GM12878 (cell line): ENCODE measurements around the gene SELENBP1. TPM values are rescaled to one million over a fixed set of nuclear protein-coding genes. Genes with fewer than 3 reads are reported as not detected.

Experiments
- ATAC-seq: fragments of 200-7000 bp; cut with Tn5 transposase; 3 replicates; pipeline ENCODE4 v1.9.1; 2020; ENCODE audit warnings: mild to moderate bottlenecking, moderate library complexity
- BruUV-seq: library from RNA; stranded (reverse); fragments of 400-500 nt; replicated peaks from 2 replicates; lab custom pipeline; 2021; lab: Mats Ljungman, UMichigan
- CTCF ChIA-PET: fragments of 300-600 bp; sonication (Branson Sonifier 250); formaldehyde crosslinking; extraction: SDS; loops from one replicate; lab custom pipeline; 2021; ENCODE audit warnings: inconsistent platforms; lab: Yijun Ruan, JAX
- POLR2A ChIA-PET: fragments of 350-600 bp; formaldehyde crosslinking; extraction: SDS; loops from one replicate; lab custom pipeline; 2021; ENCODE audit warnings: inconsistent platforms; lab: Charles Lee
- RAD21 ChIA-PET: fragments of 300-600 bp; sonication (Branson Sonifier 250); formaldehyde crosslinking; loops from one replicate; lab custom pipeline; 2023; ENCODE audit warnings: antibody characterized with exemption; ENCODE audit not compliant: unreplicated experiment; lab: Charles Lee
- SMC1A ChIA-PET: fragments of 300-600 bp; sonication (Branson Sonifier 250); formaldehyde crosslinking; loops from one replicate; lab custom pipeline; 2023; ENCODE audit not compliant: unreplicated experiment, uncharacterized antibody; lab: Charles Lee
- DNase-seq: peaks from one replicate; pipeline ENCODE4 v3.0.0-alpha.2; 2011; ENCODE audit warnings: low read depth, low spot score
- FAIRE-seq: peaks from 3 replicates; lab custom pipeline; 2011; peaks lifted over from hg19 to GRCh38; lab: Jason Lieb, UNC
- H2AFZ ChIP-seq: 2 replicates; pipeline ENCODE4 v1.6.0; 2011; ENCODE audit warnings: low read depth, low read length, control low read depth; ENCODE audit not compliant: control insufficient read depth
- H3K27ac ChIP-seq: 2 replicates; pipeline ENCODE4 v1.5.1; 2011; ENCODE audit warnings: control low read depth; ENCODE audit not compliant: control insufficient read depth, insufficient read depth
- H3K27me3 ChIP-seq, 2 experiments: replicated peaks in 1 of 2; 2 replicates each; pipeline versions ENCODE4 v1.6.0 to v1.6.1; 2011; ENCODE audit warnings: low read length in 1 of 2; ENCODE audit not compliant: control insufficient read depth in 2 of 2, insufficient read depth in 2 of 2
- H3K36me3 ChIP-seq, 2 experiments: 2 replicates each; pipeline ENCODE4 v1.5.1; 2011; ENCODE audit warnings: low read length in 1 of 2; ENCODE audit not compliant: control insufficient read depth in 2 of 2, insufficient read depth in 2 of 2
- H3K4me1 ChIP-seq: 2 replicates; pipeline ENCODE4 v1.6.1; 2011; ENCODE audit warnings: mild to moderate bottlenecking, low read length, moderate library complexity, mixed read lengths; ENCODE audit not compliant: control insufficient read depth, insufficient read depth
- H3K4me2 ChIP-seq: 2 replicates; pipeline ENCODE4 v1.6.0; 2011; ENCODE audit warnings: control low read depth; ENCODE audit not compliant: control insufficient read depth, insufficient read depth
- H3K4me3 ChIP-seq: fragments of 200-600 bp; sonication (generic); 2 replicates; pipeline ENCODE4 v1.5.1; 2016
- H3K79me2 ChIP-seq: 2 replicates; pipeline ENCODE4 v1.6.0; 2011; ENCODE audit warnings: low read length; ENCODE audit not compliant: control insufficient read depth, insufficient read depth
- H3K9ac ChIP-seq: 2 replicates; pipeline ENCODE4 v1.8.0; 2011; ENCODE audit warnings: low read length, control low read depth, mixed read lengths; ENCODE audit not compliant: control insufficient read depth, insufficient read depth
- H3K9me3 ChIP-seq: replicated peaks from 3 replicates; pipeline ENCODE4 v1.5.1; 2011; ENCODE audit warnings: mild to moderate bottlenecking, low read length; ENCODE audit not compliant: control insufficient read depth, insufficient read depth
- H4K20me1 ChIP-seq: 2 replicates; pipeline ENCODE4 v1.6.0; 2011; ENCODE audit not compliant: control insufficient read depth, insufficient read depth
- BCL3 ChIP-seq: IDR thresholded peaks from 2 replicates; pipeline ENCODE4 v1.6.1; 2011; ENCODE audit warnings: borderline replicate concordance, low read depth, mild to moderate bottlenecking, moderate library complexity, low read length; ENCODE audit not compliant: insufficient read depth, poor library complexity, severe bottlenecking
- BRCA1 ChIP-seq: IDR thresholded peaks from 2 replicates; pipeline ENCODE4 v1.6.1; 2011; ENCODE audit warnings: low read depth, low read length, improper control_type of control experiment
- CHD4 ChIP-seq: fragments of 200-600 bp; sonication (generic); IDR thresholded peaks from 2 replicates; pipeline ENCODE4 v1.6.1; 2016; ENCODE audit warnings: mild to moderate bottlenecking
- EP300 ChIP-seq, 2 experiments: fragments of 150-350 bp in 1 of 2; IDR thresholded peaks; 2 replicates each; pipeline ENCODE4 v1.6.1; 2011 to 2012; ENCODE audit warnings: low read depth in 2 of 2, low read length in 2 of 2, borderline replicate concordance in 1 of 2, improper control_type of control experiment in 1 of 2, inconsistent platforms in 1 of 2; ENCODE audit not compliant: control insufficient read depth in 1 of 2
- HDAC2 ChIP-seq: fragments of 200-600 bp; sonication (generic); IDR thresholded peaks from 2 replicates; pipeline ENCODE4 v1.6.1; 2017
- IRF3 ChIP-seq: fragments of 450-650 bp; IDR thresholded peaks from 2 replicates; pipeline ENCODE4 v1.6.1; 2014; ENCODE audit warnings: mild to moderate bottlenecking
- NKRF ChIP-seq: fragments of 450-650 bp; conservative IDR thresholded peaks from 2 replicates; pipeline ENCODE4 v1.6.1; 2017; ENCODE audit warnings: mild to moderate bottlenecking, moderate library complexity
- NR2C2 ChIP-seq: IDR thresholded peaks from 2 replicates; pipeline ENCODE4 v1.6.1; 2011; ENCODE audit warnings: borderline replicate concordance, low read depth; ENCODE audit not compliant: control insufficient read depth, insufficient read length
- NR2F1 ChIP-seq: fragments of 450-650 bp; conservative IDR thresholded peaks from 2 replicates; pipeline ENCODE4 v1.6.1; 2017; ENCODE audit warnings: mild to moderate bottlenecking
- NRF1 ChIP-seq: conservative IDR thresholded peaks from 2 replicates; pipeline ENCODE4 v1.6.1; 2011; ENCODE audit warnings: mild to moderate bottlenecking, low read depth, low read length, improper control_type of control experiment
- PAX5 ChIP-seq: IDR thresholded peaks from 2 replicates; pipeline ENCODE4 v1.6.1; 2011; ENCODE audit warnings: low read depth, low read length, borderline replicate concordance
- SIX5 ChIP-seq: IDR thresholded peaks from 2 replicates; pipeline ENCODE4 v1.6.1; 2011; ENCODE audit warnings: mild to moderate bottlenecking, low read depth, low read length, moderate library complexity; ENCODE audit not compliant: severe bottlenecking
- SPI1 ChIP-seq: IDR thresholded peaks from 2 replicates; pipeline ENCODE4 v1.6.1; 2011; ENCODE audit warnings: low read depth, mild to moderate bottlenecking, low read length, moderate library complexity, borderline replicate concordance; ENCODE audit not compliant: insufficient read depth
- SUPT20H ChIP-seq: IDR thresholded peaks from 2 replicates; pipeline ENCODE4 v1.6.1; 2011; ENCODE audit warnings: low read depth, mild to moderate bottlenecking, low read length, moderate library complexity, borderline replicate concordance; ENCODE audit not compliant: control insufficient read depth
- TBL1XR1 ChIP-seq: IDR thresholded peaks from 2 replicates; pipeline ENCODE4 v1.6.1; 2012; ENCODE audit warnings: low read depth, low read length, improper control_type of control experiment
- TCF12 ChIP-seq: IDR thresholded peaks from 2 replicates; pipeline ENCODE4 v1.6.1; 2011; ENCODE audit warnings: low read depth, mild to moderate bottlenecking, low read length
- ZBTB4 ChIP-seq: fragments of 450-650 bp; formaldehyde crosslinking; IDR thresholded peaks from 2 replicates; pipeline ENCODE4 v1.4.0; 2022; ENCODE audit warnings: mild to moderate bottlenecking, moderate library complexity
- WGBS: methylation state at CpG from one replicate; pipeline ENCODE4 v1.1.6; 2016; ENCODE audit warnings: low lambda C conversion rate; ENCODE audit not compliant: insufficient replicate concordance, insufficient coverage; ENCODE audit errors: missing lambda C conversion rate; 5-methylcytosine and 5-hydroxymethylcytosine counted together
- in situ Hi-C: fragments of 300-500 bp; cut with MboI; formaldehyde crosslinking; loops from 9 replicates; pipeline ENCODE4 v1.14.3; 2018; ENCODE audit warnings: mixed read lengths
- intact Hi-C: fragments of 100-400 bp; cut with micrococcal nuclease; formaldehyde crosslinking; loops from one replicate; pipeline ENCODE4 v1.14.2; 2022; ENCODE audit not compliant: unreplicated experiment
- polyA plus RNA-seq, 11 experiments: library from polyadenylated mRNA; depleted of rRNA in 4 of 11; unstranded in 6 of 11; stranded (reverse) in 5 of 11; fragments of >200 nt; fragmentation: Nextera tagmentation in 4 of 11; fragmentation: Illumina TruSeq in 1 of 11; extraction: Ambion mirVana in 4 of 11; extraction: Trizol in 1 of 11; gene quantifications; 1 replicate in 1 of 11; 2 replicates in 10 of 11; pipeline versions ENCODE4 v1.2.1 to v1.2.3, GENCODE V29; 2011 to 2016; ENCODE audit warnings: inconsistent platforms in 2 of 11, missing spikeins in 2 of 11, low read depth in 1 of 11
- total RNA-seq, 4 experiments: library from RNA; depleted of rRNA in 3 of 4; stranded (reverse); fragments of >200 nt in 3 of 4; fragmentation: Illumina TruSeq in 1 of 4; extraction: Trizol in 1 of 4; gene quantifications; 2 replicates each; pipeline versions ENCODE4 v1.2.1 to v1.2.3, GENCODE V29; 2013 to 2021

The SELENBP1 gene
- total and polyA plus RNA-seq, 10 of the 15 experiments (the other 5 are each of a cell fraction or from before 2014, with no cell fraction given), result 0.41 TPM; not detected in 9

GRCh38 chr1:151416231-151416630 is 43.7 kb upstream of the SELENBP1 start:
- no peak for DNase-seq
- WGBS, result 98% methylated on average over 4 of the region's 4 CpGs
- Histone ChIP-seq H3K9ac (no peak overlapping the region), H2AFZ (no peak overlapping the region), H3K4me1 (no peaks in the 10 kb centered on the region), H3K27me3 (no peaks in the 10 kb centered on the region), H3K4me3 (no peak overlapping the region), H3K27ac (no peak overlapping the region), H3K9me3 (no peaks in the 10 kb centered on the region), H3K79me2 (no peaks in the 10 kb centered on the region), H3K36me3 (peaks cover 8 to 39% of the 10 kb centered on the region in 2 experiments), H3K4me2 (no peak overlapping the region), H4K20me1 (no peaks in the 10 kb centered on the region)
- ChIA-PET RAD21 (no interaction called here), POLR2A (interaction anchor here (0.6 to 0.7 kb wide), 3 partner anchors 11 to 970 kb away, joined by 3 to 4 read pairs (median 4); partner anchors contain the start of gene MINDY1), CTCF (no interaction called here), SMC1A (interaction anchor here (2.5 kb wide), 1 partner anchor 8 kb away, joined by 9 read pairs; no protein-coding TSS in a partner anchor)
- ATAC-seq, result no peak
- intact Hi-C loops (no loop called here), in situ Hi-C loops (no loop called here)
- BruUV-seq, result no TSS peak
- FAIRE-seq, result no peak
- TF ChIP-seq SUPT20H, result no peak
- TF ChIP-seq HDAC2, result no peak
- TF ChIP-seq EP300 (IDR thresholded peaks at IDR 0.05; ENCODE audit: borderline replicate concordance in 1 of 2, control insufficient read depth in 1 of 2, low read depth in 2 of 2, low read length in 2 of 2), result no peak
- TF ChIP-seq NR2F1, result no peak
- no peak for TF ChIP-seq PAX5
- TF ChIP-seq IRF3, result no peak
- no peak for TF ChIP-seq TBL1XR1
- TF ChIP-seq SIX5, result no peak
- no peak for TF ChIP-seq ZBTB4 (CRISPR knock-in tag)
- no peak for TF ChIP-seq SPI1
- TF ChIP-seq CHD4, result no peak
- TF ChIP-seq NR2C2, result no peak
- TF ChIP-seq TCF12, result no peak
- TF ChIP-seq NKRF, result no peak
- TF ChIP-seq NRF1, result no peak
- no peak for TF ChIP-seq BCL3
- TF ChIP-seq BRCA1, result no peak
